Lower leg skin (tissue), 3 donors: ENCODE results near the gene SPAG17.

ENCODE experiments used
- POLR2A ChIP-seq, 2 donors: fragments of 450-650 bp; IDR thresholded peaks; one replicate each; pipeline ENCODE4 v1.6.1; 2016 to 2017; ENCODE audit warnings: antibody characterized with exemption in 2 of 2, mild to moderate bottlenecking in 1 of 2, moderate library complexity in 1 of 2
- TF ChIP-seq, protein P1 (sequence below), 3 donors: fragments of 450-650 bp; IDR thresholded peaks; one replicate each; pipeline ENCODE4 v1.5.1; 2016; ENCODE audit warnings: antibody characterized with exemption in 3 of 3, mild to moderate bottlenecking in 3 of 3, moderate library complexity in 2 of 3

DNA sequence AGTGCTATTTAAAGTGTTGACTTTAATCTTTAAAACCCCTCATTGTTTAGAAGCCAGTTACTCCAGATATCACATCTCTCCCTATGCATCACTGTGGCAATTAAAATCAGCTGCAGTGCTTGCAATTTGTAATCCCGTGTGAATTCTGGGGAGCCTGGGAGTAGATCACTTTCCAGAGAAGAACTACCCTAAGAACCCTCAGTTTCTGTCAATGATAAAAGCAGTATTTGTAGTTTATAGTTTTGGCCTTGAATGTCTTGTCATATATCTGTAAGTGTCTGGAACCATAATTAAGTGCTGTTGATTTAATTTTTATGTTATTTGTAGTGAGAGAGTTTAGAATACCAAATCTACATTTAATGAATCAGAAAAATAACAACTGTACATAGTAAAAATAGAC, 5.5 kb upstream of the SPAG17 start:
- TF ChIP-seq, protein P1, sequence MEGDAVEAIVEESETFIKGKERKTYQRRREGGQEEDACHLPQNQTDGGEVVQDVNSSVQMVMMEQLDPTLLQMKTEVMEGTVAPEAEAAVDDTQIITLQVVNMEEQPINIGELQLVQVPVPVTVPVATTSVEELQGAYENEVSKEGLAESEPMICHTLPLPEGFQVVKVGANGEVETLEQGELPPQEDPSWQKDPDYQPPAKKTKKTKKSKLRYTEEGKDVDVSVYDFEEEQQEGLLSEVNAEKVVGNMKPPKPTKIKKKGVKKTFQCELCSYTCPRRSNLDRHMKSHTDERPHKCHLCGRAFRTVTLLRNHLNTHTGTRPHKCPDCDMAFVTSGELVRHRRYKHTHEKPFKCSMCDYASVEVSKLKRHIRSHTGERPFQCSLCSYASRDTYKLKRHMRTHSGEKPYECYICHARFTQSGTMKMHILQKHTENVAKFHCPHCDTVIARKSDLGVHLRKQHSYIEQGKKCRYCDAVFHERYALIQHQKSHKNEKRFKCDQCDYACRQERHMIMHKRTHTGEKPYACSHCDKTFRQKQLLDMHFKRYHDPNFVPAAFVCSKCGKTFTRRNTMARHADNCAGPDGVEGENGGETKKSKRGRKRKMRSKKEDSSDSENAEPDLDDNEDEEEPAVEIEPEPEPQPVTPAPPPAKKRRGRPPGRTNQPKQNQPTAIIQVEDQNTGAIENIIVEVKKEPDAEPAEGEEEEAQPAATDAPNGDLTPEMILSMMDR (IDR thresholded peaks at IDR 0.05) = no peak
- no peak for TF ChIP-seq POLR2A (IDR thresholded peaks at IDR 0.05)
